Measurements from ENCODE around the gene ST3GAL6. TPM values are rescaled to one million over a fixed set of nuclear protein-coding genes. Genes with fewer than 3 reads are reported as not detected.

Gene ST3GAL6
- total and polyA plus RNA-seq, 2 of the 4 experiments (the other 2 are of a cell fraction): 0.36 to 0.99 TPM

DNA sequence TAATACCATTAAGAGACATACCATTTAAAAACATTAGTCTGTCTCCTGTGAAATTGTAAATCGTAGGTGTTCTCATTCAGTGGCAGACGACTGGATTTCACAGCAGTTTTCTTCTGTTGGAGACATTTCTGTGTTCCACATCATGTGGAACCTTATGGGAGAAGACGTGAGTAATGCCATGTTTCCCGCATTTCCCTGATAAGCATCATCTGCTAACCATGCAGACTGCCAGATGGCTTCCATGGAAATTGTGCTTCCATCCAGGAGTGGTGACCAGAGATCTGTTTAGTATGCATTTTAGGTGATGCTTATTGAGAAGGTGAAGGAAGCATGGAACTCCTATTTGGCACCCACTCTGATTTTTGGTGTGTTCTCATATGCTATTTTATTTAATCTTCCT lies 28.4 kb upstream of the ST3GAL6 start:
- H2BK15ac ChIP-seq (ENCODE audit: low read depth, low read length): no peak overlapping the region
- H3K4me1 ChIP-seq (ENCODE audit: control insufficient read depth, insufficient read depth, low read length): peaks cover 2% of the 10 kb centered on the region
- ChIA-PET CTCF (no interaction called here), POLR2A (ENCODE audit: unreplicated experiment) (no interaction called here)
- no peak for DNase-seq
- H3K56ac ChIP-seq (ENCODE audit: extremely low read depth, insufficient read depth, low read length): no peak overlapping the region
- H4K91ac ChIP-seq (ENCODE audit: insufficient read depth, low read depth, low read length): no peak overlapping the region
- no peak overlapping the region for H2AK5ac ChIP-seq (ENCODE audit: low read depth, low read length)
- intact Hi-C loops (cut with micrococcal nuclease): loop anchor here (5.0 kb wide), 1 partner anchor 63 kb away; no protein-coding TSS in a partner anchor
- H2BK5ac ChIP-seq (ENCODE audit: low read depth, low read length, poor library complexity, severe bottlenecking): no peak overlapping the region
- H3K9me3 ChIP-seq (ENCODE audit: control insufficient read depth, insufficient read depth, low read length): no peaks in the 10 kb centered on the region
- H4K8ac ChIP-seq (ENCODE audit: low read depth in 2 of 2, low read length in 2 of 2): no peak overlapping the region
- H3K18ac ChIP-seq (ENCODE audit: low read depth, low read length): no peak overlapping the region
- no peak overlapping the region for H3K4ac ChIP-seq (ENCODE audit: low read depth, low read length)
- H3K4me3 ChIP-seq (ENCODE audit: insufficient read depth, low read depth, low read length): no peak overlapping the region
- H2AFZ ChIP-seq (replicated peaks; ENCODE audit: low read length, poor library complexity): no peak overlapping the region
- 83% methylated on average over 1 of the region's 4 CpGs; no CpG with 5 or more reads in 1 of the 2 experiments for WGBS, 2 experiments (ENCODE audit: extremely low coverage in 2 of 2, insufficient read length in 1 of 2)
- no peak overlapping the region for H2AK9ac ChIP-seq (replicated peaks; ENCODE audit: low read depth, low read length, poor library complexity)
- dilution Hi-C loops (cut with HindIII; ENCODE audit: low sequenced_read_pairs, unreplicated experiment): no loop called here
- TF ChIP-seq RAD21 (IDR thresholded peaks at IDR 0.05; ENCODE audit: low read length) (no peak), RFX5 (IDR thresholded peaks at IDR 0.05; ENCODE audit: low read depth, low read length) (no peak), NFE2L2 (IDR thresholded peaks at IDR 0.05; ENCODE audit: low read depth, low read length) (no peak)
- TF ChIP-seq, protein P1, sequence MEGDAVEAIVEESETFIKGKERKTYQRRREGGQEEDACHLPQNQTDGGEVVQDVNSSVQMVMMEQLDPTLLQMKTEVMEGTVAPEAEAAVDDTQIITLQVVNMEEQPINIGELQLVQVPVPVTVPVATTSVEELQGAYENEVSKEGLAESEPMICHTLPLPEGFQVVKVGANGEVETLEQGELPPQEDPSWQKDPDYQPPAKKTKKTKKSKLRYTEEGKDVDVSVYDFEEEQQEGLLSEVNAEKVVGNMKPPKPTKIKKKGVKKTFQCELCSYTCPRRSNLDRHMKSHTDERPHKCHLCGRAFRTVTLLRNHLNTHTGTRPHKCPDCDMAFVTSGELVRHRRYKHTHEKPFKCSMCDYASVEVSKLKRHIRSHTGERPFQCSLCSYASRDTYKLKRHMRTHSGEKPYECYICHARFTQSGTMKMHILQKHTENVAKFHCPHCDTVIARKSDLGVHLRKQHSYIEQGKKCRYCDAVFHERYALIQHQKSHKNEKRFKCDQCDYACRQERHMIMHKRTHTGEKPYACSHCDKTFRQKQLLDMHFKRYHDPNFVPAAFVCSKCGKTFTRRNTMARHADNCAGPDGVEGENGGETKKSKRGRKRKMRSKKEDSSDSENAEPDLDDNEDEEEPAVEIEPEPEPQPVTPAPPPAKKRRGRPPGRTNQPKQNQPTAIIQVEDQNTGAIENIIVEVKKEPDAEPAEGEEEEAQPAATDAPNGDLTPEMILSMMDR (conservative IDR thresholded peaks at IDR 0.05; ENCODE audit: low read depth, low read length): no peak
- no peak overlapping the region for H3K9ac ChIP-seq (ENCODE audit: low read depth, low read length)
- no peak overlapping the region for H3K14ac ChIP-seq (replicated peaks; ENCODE audit: low read depth, low read length)
- in situ Hi-C loops (cut with MboI; ENCODE audit: low sequenced_read_pairs): no loop called here
- H2BK120ac ChIP-seq (ENCODE audit: low read depth, low read length): no peak overlapping the region
- H3K36me3 ChIP-seq (ENCODE audit: control insufficient read depth, insufficient read depth, low read length): no peaks in the 10 kb centered on the region
- peaks cover 4 to 6% of the 10 kb centered on the region in 2 experiments; a peak in 1 of 4 replicates for H3K79me1 ChIP-seq (ENCODE audit: low read depth in 1 of 2, low read length in 2 of 2)
- no peaks in the 10 kb centered on the region for H4K20me1 ChIP-seq (ENCODE audit: insufficient read depth, low read length)
- no peak overlapping the region for H3K27ac ChIP-seq (ENCODE audit: insufficient read depth, low read length)
- ATAC-seq (ENCODE audit: low read depth): no peak
- no peak overlapping the region for H3K23ac ChIP-seq (ENCODE audit: low read depth, low read length)
- no peak overlapping the region for H2BK20ac ChIP-seq (ENCODE audit: low read depth, low read length)
- H3K4me2 ChIP-seq (ENCODE audit: low read depth, low read length): no peak overlapping the region
- no peak overlapping the region for H4K5ac ChIP-seq (ENCODE audit: low read depth, low read length)
- peaks cover 6% of the 10 kb centered on the region; the same call in 1 of the 2 replicates for H3K27me3 ChIP-seq (ENCODE audit: control insufficient read depth, insufficient read depth, low read length)
- BruUV-seq (replicated peaks): no TSS peak
- no peaks in the 10 kb centered on the region for H3K9me1 ChIP-seq (ENCODE audit: insufficient read depth, low read length)

Data from IMR-90 (cell line).